Measurements from ENCODE around the gene ABHD14A.

The ABHD14A gene

DNA sequence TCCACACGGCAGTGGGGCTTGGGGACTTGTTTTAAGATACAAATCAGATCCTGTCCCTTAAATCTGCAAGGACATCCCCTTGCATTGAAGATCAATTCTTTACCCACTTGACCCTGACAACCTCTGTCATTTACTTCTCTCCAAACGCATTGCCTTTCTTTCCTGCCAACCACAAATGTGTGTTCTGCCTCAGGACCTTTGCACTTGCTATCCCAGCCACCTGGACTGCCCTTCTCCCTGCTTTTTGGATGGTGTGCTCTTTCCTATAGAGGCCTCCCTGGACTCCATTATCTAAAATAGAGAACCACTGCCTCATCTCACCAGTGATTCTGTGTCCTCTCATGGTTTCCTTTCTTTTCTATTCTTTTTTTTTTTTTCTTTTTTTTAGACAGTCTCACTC is 22.3 kb downstream of the ABHD14A start:
- DNase-seq, result no peak

DNA sequence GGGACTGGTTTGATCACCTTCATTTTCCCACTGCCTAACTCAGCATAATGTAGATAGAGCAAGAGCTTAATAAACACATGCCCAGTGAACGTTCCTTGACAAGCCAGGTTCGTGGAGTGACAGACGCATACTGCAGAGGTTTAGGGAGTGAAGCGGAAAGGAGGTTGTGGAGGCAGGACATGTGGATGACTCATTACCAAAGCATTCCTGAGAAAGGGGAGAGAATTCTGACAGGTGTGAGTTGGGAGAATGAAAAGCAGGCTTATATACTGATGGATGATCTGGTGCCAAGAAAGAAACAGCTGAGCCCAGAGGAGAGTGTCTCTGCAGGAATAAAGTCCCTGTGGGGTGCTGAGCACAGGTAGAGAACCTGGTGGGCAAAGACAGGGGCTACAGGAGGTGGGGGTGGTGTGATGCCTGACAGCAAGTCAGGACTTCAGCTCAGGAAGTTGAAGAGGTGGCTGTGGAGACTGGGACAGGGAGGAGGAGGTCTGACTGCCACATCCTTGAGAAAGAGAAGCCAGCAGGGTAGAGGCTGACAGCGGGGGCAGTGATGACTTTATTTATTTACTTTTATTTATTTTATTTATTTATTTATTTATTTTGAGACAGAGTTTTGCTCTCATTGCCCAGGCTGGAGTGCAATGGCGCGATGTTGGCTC is 23.2 kb downstream of the ABHD14A start:
- DNase-seq, result no peak

GRCh38 chr3:51998774-51999173 is 23.9 kb downstream of the ABHD14A start:
- peak in 1 of 4 experiments; percentile 24 for DNase-seq

DNA sequence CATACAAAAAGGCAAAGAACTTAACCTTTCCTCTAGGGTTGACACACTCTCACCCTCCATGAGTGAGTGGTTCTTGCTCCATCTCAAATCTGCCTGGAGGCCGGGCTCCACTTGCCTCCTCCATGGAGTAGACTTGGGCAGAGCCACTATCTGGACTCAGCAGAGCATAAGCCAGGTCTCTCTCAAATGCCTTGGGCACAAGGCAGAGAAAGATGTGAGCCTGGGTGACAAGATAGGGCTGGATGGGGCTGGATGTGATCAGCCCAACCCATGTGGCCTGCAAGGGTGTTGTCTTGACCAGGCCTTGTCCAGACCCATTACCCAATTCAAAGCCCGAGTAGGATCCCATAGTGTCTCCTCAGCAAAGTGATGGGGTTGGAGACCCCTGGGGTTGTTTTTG is 25.0 kb downstream of the ABHD14A start:
- no peak for DNase-seq

- peak; percentile 62 to 83 (median 69) for DNase-seq
These were observed 26.6 kb downstream of the ABHD14A start for GRCh38 chr3:52001443-52001974.

- DNase-seq, result no peak
These were observed 27.9 kb downstream of the ABHD14A start for GRCh38 chr3:52002748-52003147.

GRCh38 chr3:52004163-52004787 is 29.4 kb downstream of the ABHD14A start:
- DNase-seq, result peak in 2 of 4 experiments; percentile 18 to 26

- no peak for DNase-seq
These were observed 30.1 kb downstream of the ABHD14A start for GRCh38 chr3:52004906-52005395.

DNA sequence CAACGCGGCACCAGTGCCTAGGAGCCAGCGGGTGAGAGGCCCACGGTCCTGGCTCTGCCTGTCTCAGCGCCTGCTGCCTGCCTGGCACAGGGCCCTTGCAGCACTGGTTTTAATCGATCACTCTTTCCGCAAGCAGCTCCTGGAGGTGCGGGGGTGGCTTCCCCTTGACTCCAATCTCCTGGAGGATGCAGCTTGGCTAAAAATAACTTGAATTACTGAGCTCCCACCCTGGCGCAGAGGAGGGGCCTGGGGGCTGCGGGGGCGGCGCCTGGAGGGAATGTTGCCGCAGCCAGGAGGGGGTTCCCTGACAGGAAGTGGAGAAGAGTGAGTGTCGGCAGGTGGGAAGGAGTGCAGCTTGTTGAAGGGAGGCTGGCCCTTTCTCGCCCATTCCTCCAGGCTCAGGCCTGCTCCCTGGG is 30.7 kb downstream of the ABHD14A start:
- DNase-seq, result peak in 3 of 4 experiments; percentile 17 to 46 (median 28)

- DNase-seq, result peak; percentile 61 to 76 (median 74)
These were observed 31.4 kb downstream of the ABHD14A start for GRCh38 chr3:52006017-52006819.

GRCh38 chr3:52006820-52007133 is 31.9 kb downstream of the ABHD14A start:
- no peak for DNase-seq

DNA sequence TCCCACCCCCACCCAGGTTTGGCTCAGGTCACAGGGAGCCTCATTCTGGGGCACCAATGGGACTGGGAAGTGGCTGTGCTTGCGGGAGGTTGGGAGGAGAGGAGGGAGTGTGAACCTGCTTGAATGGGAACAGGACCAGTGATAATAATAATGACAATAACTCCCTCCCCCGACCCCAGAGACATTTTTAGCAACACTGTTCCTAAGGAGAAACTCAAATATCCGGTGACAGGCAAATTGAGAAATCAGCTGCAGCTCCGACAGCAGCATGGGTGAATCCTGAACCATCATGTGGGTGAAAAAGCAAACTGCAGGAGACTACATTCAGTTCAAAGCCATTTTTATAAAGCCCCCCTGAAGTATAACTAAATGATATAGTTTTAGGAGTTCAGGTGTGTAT is 32.4 kb downstream of the ABHD14A start:
- peak in 1 of 4 experiments; percentile 16 for DNase-seq

- no peak for DNase-seq
These were observed 35.6 kb downstream of the ABHD14A start for GRCh38 chr3:52010431-52010830.

DNA sequence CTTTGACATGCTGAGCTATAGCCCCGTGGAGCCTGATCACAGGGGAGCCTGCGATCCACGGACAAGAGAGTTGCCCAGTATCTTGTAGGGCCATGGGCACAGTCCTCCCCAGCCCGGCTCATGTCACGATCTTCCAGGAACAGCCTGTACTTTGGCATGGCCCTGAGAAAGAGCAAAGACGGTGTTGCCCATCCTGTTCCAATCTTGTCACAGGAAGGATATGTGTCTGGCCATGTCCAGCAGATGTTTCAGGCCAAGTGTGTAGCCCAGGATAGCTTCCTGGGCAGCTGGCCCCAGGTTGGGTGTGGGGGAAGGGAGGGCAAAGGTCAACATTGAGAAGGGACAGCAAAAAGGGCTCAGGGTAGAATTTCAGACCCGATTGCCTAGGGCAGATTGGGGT is 37.8 kb downstream of the ABHD14A start:
- no peak for DNase-seq

DNA sequence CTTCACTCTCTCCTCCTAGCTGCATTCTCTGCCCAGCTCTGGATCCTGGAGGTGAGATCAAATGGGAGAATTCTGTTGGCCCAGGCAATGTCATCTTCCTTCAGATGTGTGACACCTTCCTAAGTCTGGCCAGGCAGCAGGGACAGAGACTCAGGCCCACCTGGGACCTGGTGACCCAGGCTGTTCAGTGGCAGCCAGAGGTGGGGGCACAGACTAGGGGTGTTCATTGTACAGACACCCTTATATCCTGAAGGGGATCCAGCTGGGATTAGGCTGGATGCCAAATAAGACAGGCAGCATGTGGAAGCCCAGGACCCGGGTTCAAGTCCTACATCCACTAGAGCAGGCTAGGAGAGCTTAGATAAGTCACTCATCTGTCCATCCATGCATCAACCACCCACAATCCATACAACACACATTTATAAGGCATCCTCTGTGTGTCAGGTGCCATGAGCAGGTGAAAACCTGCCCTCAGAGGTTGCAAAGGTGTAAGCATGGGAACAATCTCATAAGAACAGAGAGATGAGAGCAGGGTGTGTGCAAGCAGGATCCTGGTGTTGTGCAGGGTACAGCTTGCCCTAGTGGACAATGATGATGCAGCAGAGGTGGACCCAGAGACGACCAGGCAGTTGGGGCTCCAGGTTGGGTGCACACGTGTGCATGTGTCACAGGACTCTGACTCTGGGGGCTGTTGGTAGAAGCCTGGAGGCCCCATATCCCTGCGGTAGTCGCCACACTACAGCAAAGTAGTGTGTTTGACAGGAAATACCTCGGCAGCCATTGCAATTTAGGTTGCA is 39.1 kb downstream of the ABHD14A start:
- DNase-seq, result no peak

DNA sequence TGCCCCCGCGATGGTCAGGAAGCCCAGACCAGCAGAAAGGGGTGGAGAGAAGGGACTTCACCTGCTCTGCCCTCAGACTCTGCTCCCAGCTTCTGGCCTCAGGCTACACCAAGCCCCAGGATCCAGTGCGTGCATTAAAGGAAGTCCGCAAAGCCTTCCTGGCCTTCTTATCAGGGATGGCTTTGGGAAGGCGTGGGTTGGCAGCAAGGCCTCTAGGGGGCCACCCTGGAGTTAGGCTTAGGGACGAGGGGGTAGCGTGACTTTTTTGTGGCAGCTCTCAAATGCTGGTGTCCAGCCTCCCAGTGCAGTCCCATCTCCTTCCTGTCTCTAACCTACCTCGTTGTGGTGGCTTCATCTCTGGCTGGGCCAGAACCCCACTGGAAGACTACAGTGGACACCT is 39.7 kb downstream of the ABHD14A start:
- peak in 3 of 4 experiments; percentile 26 to 44 (median 40) for DNase-seq

GRCh38 chr3:52015438-52016228 is 40.8 kb downstream of the ABHD14A start:
- DNase-seq, result no peak

- no peak for DNase-seq
These were observed 42.7 kb downstream of the ABHD14A start for GRCh38 chr3:52017586-52017985.

- DNase-seq, result no peak
These were observed 43.6 kb downstream of the ABHD14A start for GRCh38 chr3:52018319-52019000.

DNA sequence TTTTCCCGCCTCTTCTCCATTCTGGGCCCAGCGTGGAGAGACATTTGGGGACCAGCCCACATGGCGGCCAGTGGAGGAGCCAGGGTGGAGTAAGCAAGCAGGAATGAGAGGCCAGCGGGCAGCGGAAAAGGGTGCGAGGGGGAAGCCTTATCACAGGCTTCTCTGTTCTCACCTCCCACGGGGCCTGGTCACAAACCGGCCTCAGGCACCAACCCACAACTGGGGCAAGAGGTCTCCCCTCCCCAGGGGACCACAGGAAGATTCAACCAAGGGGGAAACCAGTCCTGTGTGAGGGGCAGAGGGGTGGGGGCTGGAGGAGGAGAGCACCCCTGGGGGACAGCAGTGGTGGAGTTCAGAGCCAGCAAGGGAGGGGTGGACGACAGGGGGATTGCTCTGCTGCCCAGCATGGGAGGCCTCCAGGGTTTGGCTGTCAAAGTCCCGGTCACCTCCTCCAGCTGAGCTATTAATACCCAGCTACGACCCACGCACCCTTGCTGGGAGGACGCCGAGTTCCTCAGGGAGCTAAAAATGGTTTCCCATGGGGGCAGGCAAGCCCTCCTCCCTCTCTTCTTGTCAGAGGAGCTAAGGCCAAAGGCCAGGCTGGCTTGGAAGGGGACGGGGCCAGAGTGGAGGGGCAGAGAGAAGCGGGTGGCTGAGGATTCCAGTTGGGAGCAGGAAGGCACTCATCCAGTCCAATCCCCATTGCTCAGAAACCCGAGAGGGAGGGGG is 44.7 kb downstream of the ABHD14A start:
- DNase-seq, result peak in 2 of 4 experiments; percentile 19 to 37

Data from suppressor macrophage (primary cell).